Smooth muscle cell (in vitro differentiated cells): Measurements from ENCODE around the gene SAP130. TPM values are rescaled to one million over a fixed set of nuclear protein-coding genes. Genes with fewer than 3 reads are reported as not detected.
A peak's percentile ranks its signal among the peaks of the same experiment; 100 is the strongest.

Experiments used
- DNase-seq: peaks from one replicate; lab custom pipeline; 2025; ENCODE audit not compliant: unreplicated experiment; lab: John Stamatoyannopoulos, UW
- H2AFZ ChIP-seq: fragments of 200-600 bp; sonication (generic); 2 replicates; pipeline ENCODE4 v1.6.0; 2016; ENCODE audit warnings: antibody characterized with exemption, low read depth, mild to moderate bottlenecking
- H3F3A ChIP-seq: fragments of 200-600 bp; sonication (generic); 2 replicates; pipeline ENCODE4 v1.6.0; 2017; ENCODE audit warnings: antibody characterized with exemption, low read depth
- H3K27ac ChIP-seq: fragments of 200-600 bp; sonication (generic); 2 replicates; pipeline ENCODE4 v1.5.1; 2016; ENCODE audit warnings: low read depth, mild to moderate bottlenecking
- H3K27me3 ChIP-seq: fragments of 200-600 bp; sonication (generic); 2 replicates; pipeline ENCODE4 v1.6.1; 2016; ENCODE audit warnings: low read depth, mild to moderate bottlenecking
- H3K36me3 ChIP-seq: fragments of 200-600 bp; sonication (generic); 2 replicates; pipeline ENCODE4 v1.5.1; 2016; ENCODE audit warnings: low read depth
- H3K4me1 ChIP-seq: fragments of 200-600 bp; sonication (generic); 2 replicates; pipeline ENCODE4 v1.5.1; 2016; ENCODE audit warnings: low read depth
- H3K4me2 ChIP-seq: fragments of 200-600 bp; sonication (generic); 2 replicates; pipeline ENCODE4 v1.6.0; 2016; ENCODE audit warnings: mild to moderate bottlenecking
- H3K4me3 ChIP-seq: fragments of 200-600 bp; sonication (generic); 2 replicates; pipeline ENCODE4 v1.5.1; 2016; ENCODE audit warnings: mild to moderate bottlenecking
- H3K79me2 ChIP-seq: fragments of 200-600 bp; sonication (generic); 2 replicates; pipeline ENCODE4 v1.6.0; 2016; ENCODE audit warnings: low read depth, mild to moderate bottlenecking
- H3K9ac ChIP-seq: fragments of 200-600 bp; sonication (generic); 2 replicates; pipeline ENCODE4 v1.6.0; 2016; ENCODE audit warnings: low read depth
- H3K9me3 ChIP-seq: fragments of 200-600 bp; sonication (generic); replicated peaks from 2 replicates; pipeline ENCODE4 v1.5.1; 2016; ENCODE audit warnings: low read depth
- H4K20me1 ChIP-seq: fragments of 200-600 bp; sonication (generic); 2 replicates; pipeline ENCODE4 v1.6.0; 2016; ENCODE audit warnings: low read depth
- WGBS: methylation state at CpG from one replicate; pipeline ENCODE4 v1.1.7; 2016; ENCODE audit warnings: low lambda C conversion rate; 5-methylcytosine and 5-hydroxymethylcytosine counted together
- polyA plus RNA-seq: library from polyadenylated mRNA; unstranded; fragments of >200 nt; fragmentation: Nextera tagmentation; extraction: Ambion mirVana; gene quantifications from 2 replicates; pipeline ENCODE4 v1.2.1, GENCODE V29; 2016
- total RNA-seq: library from RNA; depleted of rRNA; stranded (reverse); fragments of >200 nt; gene quantifications from 2 replicates; pipeline ENCODE4 v1.2.3, GENCODE V29; 2014
- TF ChIP-seq, protein P1 (sequence below): fragments of 200-600 bp; sonication (generic); IDR thresholded peaks from 2 replicates; pipeline ENCODE4 v1.5.1; 2017; ENCODE audit warnings: borderline replicate concordance, mild to moderate bottlenecking, antibody characterized with exemption; ENCODE audit not compliant: insufficient read depth, poor library complexity, severe bottlenecking

SAP130 gene
- total and polyA plus RNA-seq, 2 experiments from 2014 or later = 15.1 to 20.5 TPM

DNA sequence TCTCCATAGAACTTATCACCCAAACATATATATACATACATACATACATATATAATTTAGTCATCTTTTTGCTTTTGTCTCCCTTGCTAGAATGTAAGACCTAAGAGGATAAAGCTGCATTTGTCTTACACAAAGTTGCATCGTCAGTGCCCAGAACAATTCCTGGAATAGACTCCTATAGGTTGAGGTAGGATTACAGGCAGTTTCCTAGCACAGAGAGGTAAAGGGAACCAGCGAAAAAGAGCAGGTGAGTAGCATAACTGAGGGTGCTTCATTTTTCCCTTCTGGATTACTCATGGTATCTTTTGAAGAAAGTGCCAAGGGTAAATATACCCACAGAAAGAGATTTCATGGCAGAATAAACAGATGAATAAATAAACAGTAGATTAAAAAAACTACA is 74.0 kb downstream of the SAP130 start:
- H3K27ac ChIP-seq = no peak overlapping the region
- no peaks in the 10 kb centered on the region for H3K27me3 ChIP-seq
- no peak for DNase-seq
- no peaks in the 10 kb centered on the region for H3K4me1 ChIP-seq
- H3K4me2 ChIP-seq = no peak overlapping the region
- no peak overlapping the region for H3K4me3 ChIP-seq
- H3K9me3 ChIP-seq = no peaks in the 10 kb centered on the region
- H3K79me2 ChIP-seq = no peaks in the 10 kb centered on the region
- no peak overlapping the region for H2AFZ ChIP-seq
- H3K9ac ChIP-seq = no peak overlapping the region
- H4K20me1 ChIP-seq = peaks cover 37% of the 10 kb centered on the region
- H3F3A ChIP-seq = no peaks in the 10 kb centered on the region
- TF ChIP-seq, protein P1, sequence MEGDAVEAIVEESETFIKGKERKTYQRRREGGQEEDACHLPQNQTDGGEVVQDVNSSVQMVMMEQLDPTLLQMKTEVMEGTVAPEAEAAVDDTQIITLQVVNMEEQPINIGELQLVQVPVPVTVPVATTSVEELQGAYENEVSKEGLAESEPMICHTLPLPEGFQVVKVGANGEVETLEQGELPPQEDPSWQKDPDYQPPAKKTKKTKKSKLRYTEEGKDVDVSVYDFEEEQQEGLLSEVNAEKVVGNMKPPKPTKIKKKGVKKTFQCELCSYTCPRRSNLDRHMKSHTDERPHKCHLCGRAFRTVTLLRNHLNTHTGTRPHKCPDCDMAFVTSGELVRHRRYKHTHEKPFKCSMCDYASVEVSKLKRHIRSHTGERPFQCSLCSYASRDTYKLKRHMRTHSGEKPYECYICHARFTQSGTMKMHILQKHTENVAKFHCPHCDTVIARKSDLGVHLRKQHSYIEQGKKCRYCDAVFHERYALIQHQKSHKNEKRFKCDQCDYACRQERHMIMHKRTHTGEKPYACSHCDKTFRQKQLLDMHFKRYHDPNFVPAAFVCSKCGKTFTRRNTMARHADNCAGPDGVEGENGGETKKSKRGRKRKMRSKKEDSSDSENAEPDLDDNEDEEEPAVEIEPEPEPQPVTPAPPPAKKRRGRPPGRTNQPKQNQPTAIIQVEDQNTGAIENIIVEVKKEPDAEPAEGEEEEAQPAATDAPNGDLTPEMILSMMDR = no peak
- 92% methylated on average over 2 of the region's 2 CpGs for WGBS
- peaks cover 24% of the 10 kb centered on the region for H3K36me3 ChIP-seq

DNA sequence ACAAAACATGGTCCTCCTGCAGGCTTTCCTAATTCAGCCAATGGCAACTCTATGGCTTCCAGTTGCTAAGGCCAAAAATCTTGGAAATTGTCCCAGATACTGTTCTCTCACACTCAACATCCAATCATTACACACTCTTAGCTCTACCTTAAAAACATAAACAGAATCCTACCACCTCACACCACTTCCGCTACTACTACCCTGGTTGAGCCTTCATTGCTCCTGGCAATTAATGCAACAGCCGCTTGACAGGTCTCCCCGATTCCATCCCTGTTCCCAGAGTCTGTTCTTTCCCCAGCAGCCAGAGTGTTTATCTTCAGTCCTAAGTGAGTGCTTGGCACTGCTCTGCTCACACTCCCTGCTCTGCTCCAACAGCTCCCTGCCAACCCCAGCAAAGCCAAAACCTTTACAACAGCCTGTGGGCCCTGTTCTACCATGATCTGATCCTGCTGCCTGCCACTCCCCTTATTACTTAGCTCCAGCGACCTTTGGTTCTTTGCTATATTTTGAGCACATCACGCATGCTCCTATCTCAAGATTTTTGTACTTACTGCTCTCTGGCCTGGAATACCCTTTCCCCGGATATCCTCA is 74.6 kb downstream of the SAP130 start:
- Histone ChIP-seq H3K4me3 (no peak overlapping the region), H3K79me2 (no peaks in the 10 kb centered on the region), H3K9me3 (no peaks in the 10 kb centered on the region), H3K9ac (no peak overlapping the region), H3K4me2 (no peak overlapping the region), H2AFZ (no peak overlapping the region), H3K27me3 (no peaks in the 10 kb centered on the region), H4K20me1 (peaks cover 37% of the 10 kb centered on the region), H3K36me3 (peaks cover 25% of the 10 kb centered on the region), H3K27ac (no peak overlapping the region), H3K4me1 (no peaks in the 10 kb centered on the region), H3F3A (no peaks in the 10 kb centered on the region)
- TF ChIP-seq, protein P1 = no peak
- 97% methylated on average over 6 of the region's 6 CpGs for WGBS
- no peak for DNase-seq

DNA sequence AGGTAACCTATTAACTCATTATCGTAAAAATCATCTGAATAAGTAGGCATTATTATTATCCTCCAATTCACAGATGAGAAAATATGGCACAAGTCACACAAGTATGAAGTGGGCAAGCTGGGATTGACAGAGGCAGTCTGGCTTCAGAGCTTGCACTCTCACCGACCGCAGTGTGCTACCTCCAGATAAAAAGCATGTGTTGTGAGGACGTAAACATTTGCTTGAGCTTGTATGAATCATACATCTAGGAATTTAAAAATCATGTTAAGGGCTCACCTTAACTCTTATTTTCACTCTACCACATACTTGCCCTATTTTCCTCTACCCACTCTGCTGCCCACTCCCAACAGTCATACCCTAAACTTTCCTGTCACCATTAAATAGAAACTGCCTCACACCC is 76.8 kb downstream of the SAP130 start:
- TF ChIP-seq, protein P1 = no peak
- H3K4me1 ChIP-seq = no peaks in the 10 kb centered on the region
- peak overlapping the region; percentile 25 for H3K27ac ChIP-seq
- H3K27me3 ChIP-seq = no peaks in the 10 kb centered on the region
- H3K4me3 ChIP-seq = no peak overlapping the region
- H3K9me3 ChIP-seq = no peaks in the 10 kb centered on the region
- no peaks in the 10 kb centered on the region for H3F3A ChIP-seq
- no peak overlapping the region for H2AFZ ChIP-seq
- DNase-seq = no peak
- no peaks in the 10 kb centered on the region for H3K79me2 ChIP-seq
- no peak overlapping the region for H3K4me2 ChIP-seq
- H4K20me1 ChIP-seq = peaks cover 30% of the 10 kb centered on the region
- H3K9ac ChIP-seq = no peak overlapping the region
- WGBS = 74% methylated on average over 4 of the region's 4 CpGs
- H3K36me3 ChIP-seq = peaks cover 29% of the 10 kb centered on the region

DNA sequence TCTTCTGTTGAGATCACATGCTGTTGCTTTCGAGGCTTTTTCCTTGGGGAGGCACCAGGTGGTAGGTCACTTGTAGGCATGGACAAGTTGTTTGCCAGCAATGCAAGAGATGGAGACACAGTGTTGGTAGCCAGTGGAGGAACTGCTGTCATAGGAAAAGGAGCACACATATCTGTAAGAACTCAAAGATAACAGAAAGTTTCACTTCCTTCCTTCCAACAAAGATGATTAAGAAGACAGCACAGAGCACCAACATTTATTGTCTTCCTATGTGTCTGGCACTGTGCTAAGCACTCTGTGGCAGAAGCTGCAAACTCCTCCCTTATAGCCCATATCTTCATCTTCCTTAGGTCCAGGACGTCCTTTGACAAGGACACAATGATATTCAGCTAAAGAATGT is 77.6 kb downstream of the SAP130 start:
- H3K79me2 ChIP-seq = no peaks in the 10 kb centered on the region
- no peak overlapping the region for H3K27ac ChIP-seq
- TF ChIP-seq, protein P1 = no peak
- no peak for DNase-seq
- H3K9me3 ChIP-seq = no peaks in the 10 kb centered on the region
- peaks cover 32% of the 10 kb centered on the region for H3K36me3 ChIP-seq
- H3K4me1 ChIP-seq = no peaks in the 10 kb centered on the region
- no peak overlapping the region for H3K4me3 ChIP-seq
- H3K27me3 ChIP-seq = no peaks in the 10 kb centered on the region
- H3K4me2 ChIP-seq = no peak overlapping the region
- H3F3A ChIP-seq = no peaks in the 10 kb centered on the region
- WGBS = 95% methylated on average over 2 of the region's 2 CpGs
- H4K20me1 ChIP-seq = peaks cover 25% of the 10 kb centered on the region
- H3K9ac ChIP-seq = no peak overlapping the region
- no peak overlapping the region for H2AFZ ChIP-seq
